Lower leg skin (tissue), 4 donors: ENCODE results near the gene TSN. TPM values are rescaled to one million over a fixed set of nuclear protein-coding genes. Genes with fewer than 3 reads are reported as not detected.

Source experiments
- DNase-seq, 2 donors: peaks; one replicate each; pipeline ENCODE4 v3.0.0-alpha.2; 2019; ENCODE audit warnings: low spot score in 2 of 2
- H3K4me3 ChIP-seq: fragments of 200-600 bp; sonication (generic); 2 replicates; pipeline ENCODE4 v1.5.1; 2017; ENCODE audit warnings: mild to moderate bottlenecking, low read depth; ENCODE audit not compliant: poor library complexity, severe bottlenecking
- CTCF ChIP-seq, 3 donors: fragments of 450-650 bp; IDR thresholded peaks; one replicate each; pipeline ENCODE4 v1.5.1; 2016; ENCODE audit warnings: antibody characterized with exemption in 3 of 3, mild to moderate bottlenecking in 3 of 3, moderate library complexity in 2 of 3
- POLR2A ChIP-seq, 2 donors: fragments of 450-650 bp; IDR thresholded peaks; one replicate each; pipeline ENCODE4 v1.6.1; 2016 to 2017; ENCODE audit warnings: antibody characterized with exemption in 2 of 2, mild to moderate bottlenecking in 1 of 2, moderate library complexity in 1 of 2
- WGBS, 2 donors: methylation state at CpG; one replicate each; pipeline ENCODE4 v1.1.5; 2018; 5-methylcytosine and 5-hydroxymethylcytosine counted together
- intact Hi-C: fragments of 100-400 bp; cut with DNase I; formaldehyde crosslinking; loops from one replicate; pipeline ENCODE4 v1.15.0; 2023; ENCODE audit warnings: low total_unique reads
- total RNA-seq, 4 donors: library from RNA; depleted of rRNA; stranded (reverse); fragments of >200 nt; gene quantifications; one replicate each; pipeline ENCODE4 v1.1.0, GENCODE V29; 2016

TSN gene
- total RNA-seq, 4 donors from 2014 or later, result 30.7 to 52.4 (median 35.4) TPM

- no peak overlapping the region for H3K4me3 ChIP-seq
- WGBS, 2 donors, result 42 to 49% methylated on average over 7 of the region's 7 CpGs
- intact Hi-C loops, result no loop called here
- TF ChIP-seq POLR2A (IDR thresholded peaks at IDR 0.05), result no peak
- no peak for TF ChIP-seq CTCF (IDR thresholded peaks at IDR 0.05)
- DNase-seq, result no peak
Measured at GRCh38 chr2:121778741-121779487, 23.5 kb downstream of the TSN start.

- intact Hi-C loops, result no loop called here
- H3K4me3 ChIP-seq, result no peak overlapping the region
- TF ChIP-seq CTCF (IDR thresholded peaks at IDR 0.05) (no peak), POLR2A (IDR thresholded peaks at IDR 0.05) (no peak)
- 63 to 74% methylated on average over 2 of the region's 2 CpGs for WGBS, 2 donors
- no peak for DNase-seq
Measured at GRCh38 chr2:121783180-121783579, 27.7 kb downstream of the TSN start.

GRCh38 chr2:121788685-121789084 is 33.2 kb downstream of the TSN start:
- H3K4me3 ChIP-seq, result no peak overlapping the region
- TF ChIP-seq CTCF (IDR thresholded peaks at IDR 0.05) (no peak), POLR2A (IDR thresholded peaks at IDR 0.05) (no peak)
- WGBS, 2 donors, result 94 to 100% methylated on average over 1 of the region's 1 CpG
- DNase-seq, result no peak
- intact Hi-C loops, result no loop called here

GRCh38 chr2:121790276-121790956 is 35.0 kb downstream of the TSN start:
- intact Hi-C loops, result no loop called here
- H3K4me3 ChIP-seq, result no peak overlapping the region

GRCh38 chr2:121791290-121791689 is 35.8 kb downstream of the TSN start:
- no peak overlapping the region for H3K4me3 ChIP-seq
- WGBS, 2 donors, result 67 to 71% methylated on average over 3 of the region's 3 CpGs
- no peak for DNase-seq
- TF ChIP-seq POLR2A (IDR thresholded peaks at IDR 0.05) (no peak), CTCF (IDR thresholded peaks at IDR 0.05) (no peak)
- intact Hi-C loops, result no loop called here

More at GRCh38 chr2:121790276-121790956, 35.0 kb downstream of the TSN start:
- no peak for DNase-seq
- WGBS, 2 donors, result 78 to 86% methylated on average over 5 of the region's 5 CpGs
- TF ChIP-seq CTCF (IDR thresholded peaks at IDR 0.05), result no peak
- TF ChIP-seq POLR2A (IDR thresholded peaks at IDR 0.05), result no peak
